Left ventricle myocardium inferior (tissue), 1 donor: ENCODE measurements around the gene RMND1. TPM values are rescaled to one million over a fixed set of nuclear protein-coding genes. Genes with fewer than 3 reads are reported as not detected.

Source experiments
- DNase-seq: peaks from one replicate; pipeline ENCODE4 v3.0.0-alpha.2; 2020
- H3K27ac ChIP-seq: fragments of 200-600 bp; replicated peaks from 2 replicates; pipeline ENCODE4 v1.8.0; 2021
- H3K27me3 ChIP-seq: fragments of 200-600 bp; 2 replicates; pipeline ENCODE4 v1.8.0; 2021; ENCODE audit warnings: low read depth
- H3K36me3 ChIP-seq: fragments of 200-600 bp; 2 replicates; pipeline ENCODE4 v1.8.0; 2021
- H3K4me1 ChIP-seq: fragments of 200-600 bp; 2 replicates; pipeline ENCODE4 v1.8.0; 2021
- H3K4me3 ChIP-seq: fragments of 200-600 bp; 2 replicates; pipeline ENCODE4 v1.8.0; 2021; ENCODE audit warnings: mild to moderate bottlenecking, moderate library complexity
- H3K9me3 ChIP-seq: fragments of 200-600 bp; replicated peaks from 2 replicates; pipeline ENCODE4 v1.8.0; 2021
- intact Hi-C: fragments of 100-400 bp; cut with micrococcal nuclease; formaldehyde crosslinking; loops from one replicate; pipeline ENCODE4 v1.11.0; 2022
- total RNA-seq: library from RNA; stranded (reverse); fragmentation: NEBNext Ultra II Directional; extraction: Animal tissue kit (Norgen Biotek cat#: 25700); gene quantifications from one replicate; pipeline ENCODE4 v1.2.1, GENCODE V29; 2021
- TF ChIP-seq, protein P1 (sequence below): fragments of 200-600 bp; IDR thresholded peaks from 2 replicates; pipeline ENCODE4 v1.8.0; 2021; ENCODE audit warnings: antibody characterized with exemption, mild to moderate bottlenecking, borderline replicate concordance
- donor health status: DM: no; HTN: yes; CAD: no; lungs with severe emphysema.

The RMND1 gene
- total RNA-seq, 1 donor from 2014 or later: 17.3 TPM

DNA sequence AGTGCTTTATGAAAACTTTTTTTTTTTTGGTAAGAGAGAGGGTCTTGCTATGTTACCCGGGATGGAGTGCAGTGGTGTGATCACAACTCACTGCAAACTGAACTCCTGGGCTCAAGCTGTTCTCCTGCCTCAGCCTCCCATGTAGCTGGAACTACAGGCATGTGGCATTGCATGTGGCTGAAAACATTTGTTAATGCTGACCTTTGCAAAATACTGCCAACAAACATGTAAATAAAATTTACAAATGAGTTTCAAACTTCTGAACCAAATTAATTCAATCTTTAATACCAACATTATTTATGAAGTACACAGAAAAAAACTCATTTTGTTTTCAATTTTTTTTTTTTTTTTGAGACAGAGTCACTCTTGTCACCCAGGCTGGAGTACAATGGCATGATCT is 34.4 kb downstream of the RMND1 start:
- intact Hi-C loops: no loop called here
- H3K4me1 ChIP-seq: no peaks in the 10 kb centered on the region
- no peak overlapping the region for H3K27ac ChIP-seq
- H3K27me3 ChIP-seq: no peaks in the 10 kb centered on the region
- H3K9me3 ChIP-seq: no peaks in the 10 kb centered on the region
- H3K36me3 ChIP-seq: peaks cover 86% of the 10 kb centered on the region
- no peak for DNase-seq
- TF ChIP-seq, protein P1, sequence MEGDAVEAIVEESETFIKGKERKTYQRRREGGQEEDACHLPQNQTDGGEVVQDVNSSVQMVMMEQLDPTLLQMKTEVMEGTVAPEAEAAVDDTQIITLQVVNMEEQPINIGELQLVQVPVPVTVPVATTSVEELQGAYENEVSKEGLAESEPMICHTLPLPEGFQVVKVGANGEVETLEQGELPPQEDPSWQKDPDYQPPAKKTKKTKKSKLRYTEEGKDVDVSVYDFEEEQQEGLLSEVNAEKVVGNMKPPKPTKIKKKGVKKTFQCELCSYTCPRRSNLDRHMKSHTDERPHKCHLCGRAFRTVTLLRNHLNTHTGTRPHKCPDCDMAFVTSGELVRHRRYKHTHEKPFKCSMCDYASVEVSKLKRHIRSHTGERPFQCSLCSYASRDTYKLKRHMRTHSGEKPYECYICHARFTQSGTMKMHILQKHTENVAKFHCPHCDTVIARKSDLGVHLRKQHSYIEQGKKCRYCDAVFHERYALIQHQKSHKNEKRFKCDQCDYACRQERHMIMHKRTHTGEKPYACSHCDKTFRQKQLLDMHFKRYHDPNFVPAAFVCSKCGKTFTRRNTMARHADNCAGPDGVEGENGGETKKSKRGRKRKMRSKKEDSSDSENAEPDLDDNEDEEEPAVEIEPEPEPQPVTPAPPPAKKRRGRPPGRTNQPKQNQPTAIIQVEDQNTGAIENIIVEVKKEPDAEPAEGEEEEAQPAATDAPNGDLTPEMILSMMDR: no peak
- H3K4me3 ChIP-seq: no peak overlapping the region

DNA sequence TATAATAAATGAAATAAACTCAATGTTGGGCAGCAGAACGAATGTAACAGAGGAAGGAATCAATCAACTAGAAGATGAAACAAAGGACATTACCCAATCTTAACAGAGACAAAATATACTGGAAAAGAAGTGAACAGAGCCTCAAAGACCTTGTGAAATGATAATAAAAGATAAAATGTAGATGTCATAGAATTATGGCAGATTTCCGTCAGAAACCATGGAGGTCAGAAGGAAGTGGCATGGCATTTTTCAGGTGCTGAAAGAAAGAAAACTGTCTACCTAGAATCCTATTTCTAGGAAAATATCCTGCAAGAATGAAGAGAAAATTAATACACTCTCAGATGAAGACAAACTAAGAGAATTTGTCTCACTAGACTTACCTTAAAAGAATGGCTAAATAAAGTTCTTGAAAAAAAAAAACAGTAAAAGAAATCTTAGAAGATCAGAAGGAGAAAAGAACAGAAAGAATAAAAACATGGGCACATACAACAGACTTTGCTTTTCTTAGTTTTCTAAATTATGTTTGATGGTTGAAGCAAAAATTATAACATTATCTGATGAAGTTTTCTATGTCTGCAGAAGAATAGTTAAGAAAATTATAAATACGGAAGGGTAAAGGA is 37.2 kb downstream of the RMND1 start:
- H3K27me3 ChIP-seq: no peaks in the 10 kb centered on the region
- TF ChIP-seq, protein P1: no peak
- H3K4me3 ChIP-seq: no peak overlapping the region
- H3K36me3 ChIP-seq: peaks cover 65% of the 10 kb centered on the region
- no peak overlapping the region for H3K27ac ChIP-seq
- intact Hi-C loops: no loop called here
- H3K4me1 ChIP-seq: no peaks in the 10 kb centered on the region
- no peaks in the 10 kb centered on the region for H3K9me3 ChIP-seq
- DNase-seq: no peak

DNA sequence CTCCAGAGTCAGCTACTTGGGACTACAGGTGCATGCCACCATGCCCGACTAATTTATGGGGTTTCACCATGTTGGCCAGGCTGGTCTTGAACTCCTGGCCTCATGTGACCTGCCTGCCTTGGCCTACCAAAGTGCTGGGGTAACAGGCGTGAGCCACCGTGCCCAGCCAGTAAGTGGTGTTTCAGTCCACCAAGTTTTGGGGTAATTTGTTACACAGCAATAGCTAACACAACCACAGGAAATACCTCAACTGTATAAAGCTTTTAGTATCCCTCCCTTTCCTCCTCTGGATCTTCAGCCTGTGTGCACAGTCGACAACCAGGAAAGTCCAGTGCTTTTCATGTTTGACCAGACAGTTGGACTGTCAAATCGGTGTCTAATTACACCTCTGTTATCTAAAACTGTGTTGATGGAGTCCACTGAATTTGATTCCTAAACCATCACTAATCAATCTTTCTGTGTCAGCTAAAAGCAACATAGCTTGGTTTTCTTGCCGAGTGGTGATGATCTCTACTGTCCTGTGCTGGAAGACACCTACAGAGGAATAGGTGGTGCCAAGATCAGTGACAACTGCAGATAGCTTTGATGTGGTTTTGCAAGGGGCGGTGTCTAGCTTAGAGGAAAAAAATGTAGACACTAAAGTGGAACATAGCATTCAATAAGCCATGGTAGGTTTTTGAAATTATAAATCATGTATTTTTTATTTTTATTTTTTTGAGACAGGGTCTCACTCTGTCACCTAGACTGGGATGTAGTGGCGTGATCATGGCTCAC is 38.4 kb downstream of the RMND1 start:
- intact Hi-C loops: no loop called here
- DNase-seq: no peak
- no peak overlapping the region for H3K4me3 ChIP-seq
- no peaks in the 10 kb centered on the region for H3K9me3 ChIP-seq
- peaks cover 55% of the 10 kb centered on the region for H3K36me3 ChIP-seq
- H3K27ac ChIP-seq: no peak overlapping the region
- TF ChIP-seq, protein P1: no peak
- no peaks in the 10 kb centered on the region for H3K4me1 ChIP-seq
- no peaks in the 10 kb centered on the region for H3K27me3 ChIP-seq

DNA sequence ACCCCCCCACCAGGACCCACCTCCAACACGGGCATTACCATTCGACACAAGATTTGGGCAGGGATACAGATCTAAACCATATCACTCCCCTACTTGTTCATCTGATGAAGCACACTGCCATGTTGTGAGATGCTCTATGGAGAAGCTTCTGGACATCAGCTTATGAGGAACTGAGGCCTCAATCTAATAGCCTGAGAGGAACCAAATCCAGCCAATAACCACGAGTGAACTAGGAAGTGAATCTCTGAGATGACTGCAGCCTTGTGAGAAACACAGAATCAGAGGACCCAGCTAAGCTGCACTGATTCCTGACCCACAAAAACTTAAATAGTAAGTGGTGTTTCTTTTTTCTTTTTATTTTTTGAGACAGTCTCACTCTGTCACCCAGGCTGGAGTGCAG is 39.0 kb downstream of the RMND1 start:
- Histone ChIP-seq H3K4me1 (no peaks in the 10 kb centered on the region), H3K9me3 (no peaks in the 10 kb centered on the region), H3K4me3 (no peak overlapping the region), H3K27ac (no peak overlapping the region), H3K27me3 (no peaks in the 10 kb centered on the region), H3K36me3 (peaks cover 60% of the 10 kb centered on the region)
- TF ChIP-seq, protein P1: no peak
- intact Hi-C loops: no loop called here
- DNase-seq: no peak

DNA sequence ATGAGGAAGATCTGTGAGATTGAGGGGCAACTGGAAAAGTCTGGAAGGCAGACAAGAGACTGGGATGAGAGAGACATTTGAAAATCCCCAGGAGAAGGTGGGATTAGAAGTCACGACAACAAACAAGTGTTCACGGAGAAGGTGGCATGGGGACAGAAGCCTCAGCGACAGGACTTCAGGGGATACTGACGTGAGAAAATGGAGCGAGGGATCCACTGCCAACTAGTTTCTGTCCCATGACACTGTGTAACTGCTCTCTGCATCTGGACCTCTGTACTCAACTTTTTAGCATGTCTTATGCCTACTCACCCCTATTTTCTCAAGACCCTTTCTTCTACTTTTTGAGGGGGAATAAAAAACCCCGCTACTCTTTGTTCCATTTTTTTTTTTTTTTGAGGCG is 42.2 kb downstream of the RMND1 start:
- no peak overlapping the region for H3K4me3 ChIP-seq
- no peaks in the 10 kb centered on the region for H3K27me3 ChIP-seq
- no peak overlapping the region for H3K27ac ChIP-seq
- H3K4me1 ChIP-seq: peaks cover 6% of the 10 kb centered on the region
- TF ChIP-seq, protein P1: no peak
- DNase-seq: no peak
- intact Hi-C loops: no loop called here
- no peaks in the 10 kb centered on the region for H3K9me3 ChIP-seq
- peaks cover 39% of the 10 kb centered on the region for H3K36me3 ChIP-seq
